Measurements from ENCODE around the gene ATP6V1C2. TPM values are rescaled to one million over a fixed set of nuclear protein-coding genes. Genes with fewer than 3 reads are reported as not detected.

ATP6V1C2 gene
- polyA plus RNA-seq, 1 donor from 2014 or later, result 0.30 TPM

DNA sequence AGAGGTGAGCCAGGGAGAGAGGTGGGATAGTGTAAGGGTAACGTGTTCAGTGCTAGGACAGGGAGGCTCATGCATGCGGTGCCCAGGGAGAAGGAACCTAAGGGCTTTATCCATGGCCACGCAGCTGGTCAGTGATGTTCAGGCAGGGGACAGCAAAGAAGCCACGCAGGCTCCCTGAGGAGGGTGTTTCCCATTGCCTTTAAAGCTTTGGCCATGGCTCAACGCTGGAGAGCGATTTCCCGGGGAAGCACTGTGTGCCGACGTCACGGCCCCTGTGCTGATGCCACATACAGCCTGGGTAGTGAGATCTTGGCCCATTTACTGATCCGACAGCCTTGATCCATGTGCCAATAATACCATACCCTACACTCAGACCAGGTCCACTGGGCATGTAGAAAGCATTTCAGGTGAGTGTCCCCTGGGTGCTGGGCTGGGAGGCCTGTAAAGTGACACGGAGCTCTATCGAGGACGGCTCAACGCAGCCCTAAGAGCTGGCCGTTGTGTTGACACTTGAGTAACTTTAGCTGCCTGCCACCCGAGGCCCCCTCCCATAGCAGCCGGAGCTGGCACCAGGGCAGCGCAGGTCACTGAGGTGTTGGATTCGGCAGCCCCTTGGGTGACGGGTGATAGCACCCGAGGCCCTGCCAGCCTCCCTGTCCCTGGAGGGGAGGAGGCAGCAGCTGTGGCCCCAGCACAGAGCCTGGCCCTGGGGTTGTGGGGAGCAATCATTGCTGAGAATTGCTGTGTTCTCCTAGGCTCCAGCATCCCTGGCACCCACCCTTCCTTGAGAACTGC lies 49.7 kb downstream of the ATP6V1C2 start:
- H3K36me3 Mint-ChIP-seq, result no peaks in the 10 kb centered on the region
- H3K9me3 Mint-ChIP-seq, result no peaks in the 10 kb centered on the region
- peaks cover 0 to 1% (median 0%) of the 10 kb centered on the region in 3 donors for H3K4me1 Mint-ChIP-seq
- no peak overlapping the region for H3K4me3 Mint-ChIP-seq
- no peaks in the 10 kb centered on the region for H3K27me3 Mint-ChIP-seq
- peak overlapping the region in 1 of 3 donors; percentile 80 for H3K27ac Mint-ChIP-seq

GRCh38 chr2:10771786-10772185 lies 50.4 kb downstream of the ATP6V1C2 start:
- H3K4me3 Mint-ChIP-seq, result no peak overlapping the region
- H3K27ac Mint-ChIP-seq, result no peak overlapping the region
- peaks cover 0 to 1% (median 0%) of the 10 kb centered on the region in 3 donors for H3K4me1 Mint-ChIP-seq
- H3K36me3 Mint-ChIP-seq, result no peaks in the 10 kb centered on the region
- H3K27me3 Mint-ChIP-seq, result no peaks in the 10 kb centered on the region
- no peaks in the 10 kb centered on the region for H3K9me3 Mint-ChIP-seq

DNA sequence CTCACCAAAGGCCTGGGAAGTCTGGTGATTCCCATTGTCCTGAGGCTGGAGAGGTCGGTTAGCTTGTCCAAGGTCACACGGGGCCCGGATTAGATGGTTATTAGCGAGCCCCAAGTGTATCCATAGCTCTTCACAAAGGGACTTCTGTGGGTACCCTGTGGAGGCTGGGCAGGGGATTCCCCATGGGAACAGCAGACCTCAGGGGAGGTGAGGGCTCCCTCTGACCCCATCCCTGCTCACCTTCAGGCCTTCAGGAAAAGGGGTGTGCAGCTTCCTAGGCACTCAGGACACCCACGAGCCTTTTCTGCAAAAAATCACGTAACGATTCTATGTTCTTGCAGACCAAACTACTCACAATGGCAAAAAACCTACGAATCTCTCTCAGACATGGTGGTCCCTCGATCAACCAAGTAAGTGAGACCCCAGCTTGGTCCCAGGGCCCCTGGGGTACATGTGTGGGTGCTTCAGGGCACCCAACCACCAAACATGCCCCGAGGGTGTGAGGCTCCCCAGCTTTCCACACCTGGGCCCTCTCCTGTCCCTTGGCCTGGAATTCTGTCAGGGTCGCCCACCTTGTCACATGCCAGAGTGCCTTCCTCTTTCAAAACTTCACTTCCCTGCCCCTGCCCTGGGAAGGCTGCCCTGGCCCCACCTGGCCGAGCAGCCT lies 50.9 kb downstream of the ATP6V1C2 start:
- Mint-ChIP-seq H3K4me3 (no peak overlapping the region), H3K4me1 (peaks cover 0 to 1% (median 0%) of the 10 kb centered on the region in 3 donors), H3K9me3 (no peaks in the 10 kb centered on the region), H3K27ac (peak overlapping the region in 1 of 3 donors; percentile 89), H3K36me3 (no peaks in the 10 kb centered on the region), H3K27me3 (no peaks in the 10 kb centered on the region)

GRCh38 chr2:10772868-10773215 lies 51.4 kb downstream of the ATP6V1C2 start:
- Mint-ChIP-seq H3K4me1 (peaks cover 0 to 1% (median 0%) of the 10 kb centered on the region in 3 donors), H3K4me3 (peak overlapping the region in 1 of 4 donors; percentile 21), H3K27me3 (no peaks in the 10 kb centered on the region), H3K9me3 (no peaks in the 10 kb centered on the region), H3K27ac (peak overlapping the region in 1 of 3 donors; percentile 89), H3K36me3 (no peaks in the 10 kb centered on the region)

DNA sequence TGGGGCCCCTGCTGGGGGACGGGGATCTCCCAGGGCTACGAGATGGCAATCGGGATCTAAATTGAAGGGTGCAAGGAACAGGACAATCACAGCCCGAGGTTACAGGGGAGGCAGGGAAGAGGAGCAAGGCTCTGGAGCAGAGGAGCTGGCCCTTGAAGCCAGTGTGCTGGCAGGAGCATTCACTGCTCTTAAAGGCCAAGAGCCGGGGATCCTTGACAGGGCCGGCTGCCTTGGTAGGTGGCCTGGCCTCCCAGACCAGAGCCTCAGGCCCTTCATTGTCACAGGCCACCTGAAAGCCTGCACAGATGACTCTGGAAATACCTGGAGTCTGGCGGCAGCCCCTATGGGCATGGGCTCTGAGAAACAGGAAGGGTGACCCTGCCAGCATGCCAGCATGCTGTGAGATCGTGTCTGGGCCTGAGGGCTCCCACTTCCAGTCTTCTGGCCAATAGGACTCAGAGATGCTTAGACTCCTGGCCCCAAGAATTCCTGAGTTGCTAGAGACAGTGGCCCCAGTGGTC lies 52.5 kb downstream of the ATP6V1C2 start:
- H3K4me3 Mint-ChIP-seq, result peak overlapping the region in 1 of 4 donors; percentile 54
- peaks cover 0 to 1% (median 0%) of the 10 kb centered on the region in 3 donors for H3K4me1 Mint-ChIP-seq
- no peaks in the 10 kb centered on the region for H3K36me3 Mint-ChIP-seq
- no peaks in the 10 kb centered on the region for H3K27me3 Mint-ChIP-seq
- no peak overlapping the region for H3K27ac Mint-ChIP-seq
- H3K9me3 Mint-ChIP-seq, result no peaks in the 10 kb centered on the region

- no peak overlapping the region for H3K4me3 Mint-ChIP-seq
- no peaks in the 10 kb centered on the region for H3K9me3 Mint-ChIP-seq
- H3K4me1 Mint-ChIP-seq, result peaks cover 0 to 1% (median 0%) of the 10 kb centered on the region in 3 donors
- no peaks in the 10 kb centered on the region for H3K27me3 Mint-ChIP-seq
- H3K36me3 Mint-ChIP-seq, result no peaks in the 10 kb centered on the region
- H3K27ac Mint-ChIP-seq, result no peak overlapping the region
Measured at GRCh38 chr2:10774394-10774793, 53.0 kb downstream of the ATP6V1C2 start.

GRCh38 chr2:10775021-10775780 lies 53.8 kb downstream of the ATP6V1C2 start:
- Mint-ChIP-seq H3K36me3 (no peaks in the 10 kb centered on the region), H3K4me3 (no peak overlapping the region), H3K27me3 (no peaks in the 10 kb centered on the region), H3K9me3 (no peaks in the 10 kb centered on the region), H3K4me1 (peaks cover 0 to 1% (median 0%) of the 10 kb centered on the region in 3 donors), H3K27ac (no peak overlapping the region)

- peaks cover 0 to 1% (median 0%) of the 10 kb centered on the region in 3 donors for H3K4me1 Mint-ChIP-seq
- peak overlapping the region in 1 of 3 donors; percentile 46 for H3K27ac Mint-ChIP-seq
- no peak overlapping the region for H3K4me3 Mint-ChIP-seq
- H3K27me3 Mint-ChIP-seq, result no peaks in the 10 kb centered on the region
- H3K9me3 Mint-ChIP-seq, result no peaks in the 10 kb centered on the region
- H3K36me3 Mint-ChIP-seq, result no peaks in the 10 kb centered on the region
Measured at GRCh38 chr2:10775831-10776230, 54.4 kb downstream of the ATP6V1C2 start.

DNA sequence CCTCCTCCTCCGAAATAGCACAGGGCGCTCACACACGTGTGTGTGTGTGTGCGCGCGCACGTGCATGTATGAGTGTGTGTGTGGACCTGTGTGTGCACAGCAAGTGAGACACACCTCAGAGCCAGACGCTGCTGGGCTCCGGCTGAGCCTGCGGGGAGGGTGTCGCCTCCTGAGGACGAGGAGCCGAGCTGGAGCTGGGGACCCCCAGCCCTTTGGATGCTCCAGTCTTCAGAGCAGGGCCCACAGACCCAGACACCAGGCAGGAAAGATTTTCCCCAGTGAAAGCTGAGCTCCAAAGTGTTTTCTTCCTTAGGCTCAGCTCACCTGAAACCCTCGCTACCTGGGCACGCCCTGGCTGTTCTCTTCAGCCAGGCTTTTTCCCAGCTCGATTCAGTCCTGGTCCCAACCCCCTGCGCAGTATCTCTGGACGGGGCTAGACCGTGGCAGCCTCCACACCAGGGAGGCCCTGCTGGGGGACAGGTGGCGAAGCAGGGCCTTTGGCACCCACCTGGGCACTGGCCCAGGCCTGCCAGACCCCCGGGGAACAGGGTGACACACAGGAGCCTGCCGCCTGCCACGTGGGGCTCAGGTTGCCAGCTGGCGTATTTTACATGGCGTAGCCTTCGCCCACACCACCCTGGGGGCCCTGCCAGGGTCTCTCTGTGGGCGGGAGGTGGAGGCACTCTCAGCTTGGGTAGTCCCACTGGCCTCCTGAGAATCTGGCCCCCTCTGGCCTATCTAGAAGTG lies 55.0 kb downstream of the ATP6V1C2 start:
- Mint-ChIP-seq H3K27ac (peak overlapping the region in 1 of 3 donors; percentile 46), H3K36me3 (no peaks in the 10 kb centered on the region), H3K4me1 (peaks cover 0 to 1% (median 0%) of the 10 kb centered on the region in 3 donors), H3K9me3 (no peaks in the 10 kb centered on the region), H3K27me3 (no peaks in the 10 kb centered on the region), H3K4me3 (no peak overlapping the region)

DNA sequence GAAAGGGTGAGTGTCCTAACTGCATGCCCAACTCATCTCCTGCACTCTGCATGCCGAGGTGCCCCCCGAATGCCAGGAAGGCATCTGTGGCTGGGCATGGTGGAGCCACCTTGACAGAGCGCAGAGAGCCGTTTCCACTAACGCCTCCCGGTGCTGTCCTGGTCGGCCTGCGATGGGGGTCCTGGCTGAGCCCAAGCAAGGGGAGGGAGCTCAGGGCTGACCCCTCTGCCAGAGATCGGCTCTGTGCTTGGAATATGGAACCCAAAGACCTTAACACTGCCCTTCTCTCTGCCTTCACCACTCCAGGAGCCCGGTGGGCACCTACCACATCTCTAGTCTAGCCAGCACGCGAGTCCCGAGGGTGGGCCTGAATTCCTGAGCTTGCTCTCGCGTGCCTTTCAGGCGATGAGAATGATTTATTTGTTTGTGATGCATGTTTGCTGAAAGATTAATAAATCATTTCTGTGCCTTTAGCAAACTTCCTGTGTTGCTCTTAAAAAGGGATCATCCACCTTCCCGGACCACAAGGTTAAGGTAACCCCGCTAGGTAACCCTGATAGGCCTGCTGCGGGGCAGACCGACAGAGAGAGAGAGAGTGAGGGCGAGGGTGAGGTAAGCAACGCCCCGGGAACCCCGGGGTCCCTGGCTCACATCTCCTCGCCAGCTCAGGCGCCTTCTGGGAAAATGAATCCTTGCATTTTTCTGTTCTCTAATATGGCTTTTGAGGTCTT lies 55.8 kb downstream of the ATP6V1C2 start:
- H3K27me3 Mint-ChIP-seq, result no peaks in the 10 kb centered on the region
- no peaks in the 10 kb centered on the region for H3K36me3 Mint-ChIP-seq
- no peaks in the 10 kb centered on the region for H3K9me3 Mint-ChIP-seq
- no peak overlapping the region for H3K27ac Mint-ChIP-seq
- H3K4me3 Mint-ChIP-seq, result no peak overlapping the region
- H3K4me1 Mint-ChIP-seq, result no peaks in the 10 kb centered on the region

GRCh38 chr2:10777842-10778723 lies 56.7 kb downstream of the ATP6V1C2 start:
- Mint-ChIP-seq H3K4me1 (no peaks in the 10 kb centered on the region), H3K27ac (no peak overlapping the region), H3K9me3 (no peaks in the 10 kb centered on the region), H3K36me3 (peaks cover 2% of the 10 kb centered on the region), H3K4me3 (no peak overlapping the region), H3K27me3 (no peaks in the 10 kb centered on the region)

DNA sequence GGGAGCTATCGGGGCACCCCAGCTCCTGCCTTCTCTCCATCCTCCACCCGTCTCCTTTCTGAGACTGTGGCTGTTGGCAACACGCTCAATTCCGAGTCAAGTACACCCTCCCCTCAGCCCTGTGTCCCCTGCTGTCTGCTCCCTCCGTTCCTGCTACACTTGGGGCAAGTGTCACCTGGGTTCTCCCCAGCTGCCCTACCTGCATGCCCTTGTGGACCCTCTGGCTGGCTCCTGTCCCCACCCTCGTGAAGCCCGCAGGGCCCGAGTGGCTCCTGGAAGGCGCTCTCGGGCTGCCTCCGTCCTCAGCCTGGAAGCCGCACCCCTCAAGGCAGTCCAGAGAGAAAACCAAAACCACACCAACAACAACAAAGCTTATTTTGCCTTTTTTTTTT lies 57.3 kb downstream of the ATP6V1C2 start:
- Mint-ChIP-seq H3K27me3 (no peaks in the 10 kb centered on the region), H3K4me3 (no peak overlapping the region), H3K36me3 (peaks cover 2% of the 10 kb centered on the region), H3K27ac (no peak overlapping the region), H3K4me1 (no peaks in the 10 kb centered on the region), H3K9me3 (no peaks in the 10 kb centered on the region)

DNA sequence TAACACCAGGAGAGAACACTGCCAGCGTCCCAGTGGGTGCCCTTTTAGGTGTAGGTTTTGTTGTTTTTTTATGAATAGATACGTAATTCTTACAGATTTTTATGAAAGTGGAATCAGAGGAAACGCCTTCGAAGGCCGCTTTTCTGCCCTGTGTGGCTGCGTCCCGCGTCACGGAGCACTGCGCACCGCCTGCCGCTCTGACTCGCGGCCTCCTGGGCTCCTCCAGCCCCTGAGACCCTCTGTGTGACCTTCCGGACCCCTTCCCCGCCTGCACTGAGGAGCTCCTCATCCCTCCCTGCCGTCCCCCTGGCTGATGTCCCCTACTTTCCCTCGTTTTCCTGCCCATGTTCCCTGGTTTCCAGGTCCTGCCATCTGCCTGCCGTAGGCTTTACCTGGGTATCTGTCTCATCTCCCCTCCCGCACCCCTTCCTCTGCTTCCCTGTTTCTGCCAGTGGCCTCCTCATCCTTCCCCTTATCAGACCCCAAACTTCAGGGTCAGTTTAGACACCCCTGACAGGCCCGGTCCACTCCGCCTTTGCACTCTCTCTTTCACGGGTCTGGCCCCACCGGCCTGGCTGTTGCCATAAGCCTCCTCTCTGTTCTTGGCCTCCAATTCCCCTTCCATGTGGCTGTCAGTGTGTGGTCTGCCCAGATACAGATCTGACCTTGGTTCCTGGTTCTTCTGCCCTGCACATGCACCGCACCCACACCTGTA lies 58.5 kb downstream of the ATP6V1C2 start:
- H3K4me1 Mint-ChIP-seq, result no peaks in the 10 kb centered on the region
- H3K27ac Mint-ChIP-seq, result peak overlapping the region in 1 of 3 donors; percentile 67
- no peaks in the 10 kb centered on the region for H3K27me3 Mint-ChIP-seq
- peaks cover 6% of the 10 kb centered on the region for H3K36me3 Mint-ChIP-seq
- H3K9me3 Mint-ChIP-seq, result no peaks in the 10 kb centered on the region
- no peak overlapping the region for H3K4me3 Mint-ChIP-seq

Measured in IgD-negative memory B cell (primary cell).